ENCODE measurements around the gene EFNA5.

DNA sequence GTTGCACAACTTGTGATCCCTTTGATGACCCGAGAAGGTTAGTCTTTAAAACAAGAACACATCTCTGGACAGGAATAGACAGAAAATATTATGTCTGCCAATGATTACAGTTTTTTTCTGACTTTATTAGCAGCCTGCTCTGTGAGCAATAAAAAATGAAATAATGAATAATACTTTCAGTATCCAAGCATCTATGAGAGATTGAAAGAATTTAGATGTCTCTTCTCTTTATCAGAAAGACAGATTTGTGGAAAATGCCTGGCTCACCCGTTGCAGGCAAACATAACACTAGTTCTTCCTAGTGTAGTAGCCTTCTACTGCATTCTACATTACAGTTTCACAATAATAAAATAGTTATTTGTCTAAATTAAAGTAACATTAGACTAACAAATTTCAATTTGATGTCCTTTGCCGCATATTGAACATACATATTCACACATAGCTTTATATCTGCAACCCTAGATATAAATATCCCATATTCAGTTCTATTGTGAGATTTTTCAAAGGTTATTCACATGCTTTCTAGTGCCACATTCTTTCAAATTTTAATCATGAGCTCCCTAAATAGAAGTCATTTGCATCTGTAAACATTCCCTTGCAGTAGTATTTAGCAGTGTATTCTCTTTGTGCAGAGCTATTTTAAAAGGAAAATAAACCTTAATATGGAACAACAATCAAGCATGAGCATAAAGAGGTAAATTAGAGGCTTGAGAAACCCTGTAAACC lies 267.3 kb downstream of the EFNA5 start:
- TF ChIP-seq CTCF (IDR thresholded peaks at IDR 0.05; ENCODE audit: poor library complexity, severe bottlenecking): no peak
- TF ChIP-seq EZH2 (IDR thresholded peaks at IDR 0.05; ENCODE audit: borderline replicate concordance, insufficient read depth, low read length, poor library complexity, severe bottlenecking): no peak
- no peak for TF ChIP-seq POLR2AphosphoS5 (IDR thresholded peaks at IDR 0.05)
- TF ChIP-seq RAD21 (conservative IDR thresholded peaks at IDR 0.05): no peak
- TF ChIP-seq EP300 (conservative IDR thresholded peaks at IDR 0.05; ENCODE audit: poor library complexity, severe bottlenecking): no peak
- TF ChIP-seq, protein P1, sequence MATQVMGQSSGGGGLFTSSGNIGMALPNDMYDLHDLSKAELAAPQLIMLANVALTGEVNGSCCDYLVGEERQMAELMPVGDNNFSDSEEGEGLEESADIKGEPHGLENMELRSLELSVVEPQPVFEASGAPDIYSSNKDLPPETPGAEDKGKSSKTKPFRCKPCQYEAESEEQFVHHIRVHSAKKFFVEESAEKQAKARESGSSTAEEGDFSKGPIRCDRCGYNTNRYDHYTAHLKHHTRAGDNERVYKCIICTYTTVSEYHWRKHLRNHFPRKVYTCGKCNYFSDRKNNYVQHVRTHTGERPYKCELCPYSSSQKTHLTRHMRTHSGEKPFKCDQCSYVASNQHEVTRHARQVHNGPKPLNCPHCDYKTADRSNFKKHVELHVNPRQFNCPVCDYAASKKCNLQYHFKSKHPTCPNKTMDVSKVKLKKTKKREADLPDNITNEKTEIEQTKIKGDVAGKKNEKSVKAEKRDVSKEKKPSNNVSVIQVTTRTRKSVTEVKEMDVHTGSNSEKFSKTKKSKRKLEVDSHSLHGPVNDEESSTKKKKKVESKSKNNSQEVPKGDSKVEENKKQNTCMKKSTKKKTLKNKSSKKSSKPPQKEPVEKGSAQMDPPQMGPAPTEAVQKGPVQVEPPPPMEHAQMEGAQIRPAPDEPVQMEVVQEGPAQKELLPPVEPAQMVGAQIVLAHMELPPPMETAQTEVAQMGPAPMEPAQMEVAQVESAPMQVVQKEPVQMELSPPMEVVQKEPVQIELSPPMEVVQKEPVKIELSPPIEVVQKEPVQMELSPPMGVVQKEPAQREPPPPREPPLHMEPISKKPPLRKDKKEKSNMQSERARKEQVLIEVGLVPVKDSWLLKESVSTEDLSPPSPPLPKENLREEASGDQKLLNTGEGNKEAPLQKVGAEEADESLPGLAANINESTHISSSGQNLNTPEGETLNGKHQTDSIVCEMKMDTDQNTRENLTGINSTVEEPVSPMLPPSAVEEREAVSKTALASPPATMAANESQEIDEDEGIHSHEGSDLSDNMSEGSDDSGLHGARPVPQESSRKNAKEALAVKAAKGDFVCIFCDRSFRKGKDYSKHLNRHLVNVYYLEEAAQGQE (IDR thresholded peaks at IDR 0.05; ENCODE audit: borderline replicate concordance): no peak
- no peak for TF ChIP-seq SMC3 (conservative IDR thresholded peaks at IDR 0.05; ENCODE audit: poor library complexity)
- no peak for TF ChIP-seq MXI1 (conservative IDR thresholded peaks at IDR 0.05; ENCODE audit: poor library complexity, severe bottlenecking)
- TF ChIP-seq TAF1 (IDR thresholded peaks at IDR 0.05; ENCODE audit: low read depth): no peak

All from neural cell (in vitro differentiated cells).